Keratinocyte (primary cell): Measurements from ENCODE around the gene ABCC6. TPM values are rescaled to one million over a fixed set of nuclear protein-coding genes. Genes with fewer than 3 reads are reported as not detected.
"Not testable (repeated sequence)": the region's sequence is repeated elsewhere in the genome, so short reads cannot be mapped to it uniquely, and the experiment has no call there.

Source experiments
- DNase-seq: peaks from one replicate; pipeline ENCODE4 v3.0.0-alpha.2; 2011; ENCODE audit warnings: low read depth, missing footprints, low spot score
- FAIRE-seq: peaks from 2 replicates; lab custom pipeline; 2011; peaks lifted over from hg19 to GRCh38; lab: Jason Lieb, UNC
- H2AFZ ChIP-seq: 2 replicates; pipeline ENCODE4 v1.6.0; 2012; ENCODE audit warnings: low read length, control low read depth, inconsistent platforms; ENCODE audit not compliant: control insufficient read depth
- H3K27ac ChIP-seq: 2 replicates; pipeline ENCODE4 v1.5.1; 2011; ENCODE audit warnings: low read length; ENCODE audit not compliant: control insufficient read depth, insufficient read depth
- H3K27me3 ChIP-seq: 3 replicates; pipeline ENCODE4 v1.6.0; 2011; ENCODE audit warnings: low read length; ENCODE audit not compliant: control insufficient read depth, insufficient read depth; ENCODE audit errors: extremely low read depth
- H3K36me3 ChIP-seq, 2 experiments: 2 replicates in 1 of 2; 3 replicates in 1 of 2; pipeline ENCODE4 v1.5.1; 2011; ENCODE audit warnings: low read length in 2 of 2, mild to moderate bottlenecking in 1 of 2; ENCODE audit not compliant: control insufficient read depth in 2 of 2, insufficient read depth in 2 of 2; ENCODE audit errors: extremely low read depth in 1 of 2
- H3K4me1 ChIP-seq: 3 replicates; pipeline ENCODE4 v1.5.1; 2011; ENCODE audit warnings: low read length; ENCODE audit not compliant: control insufficient read depth, insufficient read depth; ENCODE audit errors: extremely low read depth
- H3K4me2 ChIP-seq: 3 replicates; pipeline ENCODE4 v1.6.0; 2011; ENCODE audit warnings: low read depth, low read length; ENCODE audit not compliant: control insufficient read depth, insufficient read depth; ENCODE audit errors: extremely low read depth
- H3K4me3 ChIP-seq, 3 experiments: fragments of 200-600 bp in 1 of 3; sonication (generic) in 1 of 3; 2 replicates in 2 of 3; 3 replicates in 1 of 3; pipeline ENCODE4 v1.5.1; 2011 to 2016; ENCODE audit warnings: low read length in 3 of 3, mild to moderate bottlenecking in 3 of 3, control low read depth in 2 of 3, inconsistent platforms in 1 of 3, low read depth in 1 of 3, mixed read lengths in 1 of 3, mixed run types in 1 of 3, moderate library complexity in 1 of 3; ENCODE audit not compliant: control insufficient read depth in 2 of 3, insufficient read depth in 2 of 3; ENCODE audit errors: extremely low read depth in 1 of 3
- H3K79me2 ChIP-seq: 2 replicates; pipeline ENCODE4 v1.6.0; 2012; ENCODE audit warnings: low read length; ENCODE audit not compliant: control insufficient read depth, insufficient read depth
- H3K9ac ChIP-seq: 3 replicates; pipeline ENCODE4 v1.6.0; 2011; ENCODE audit warnings: low read length; ENCODE audit not compliant: control insufficient read depth, insufficient read depth; ENCODE audit errors: extremely low read depth
- H3K9me1 ChIP-seq: 3 replicates; pipeline ENCODE4 v1.6.0; 2011; ENCODE audit warnings: low read length; ENCODE audit not compliant: control insufficient read depth, insufficient read depth; ENCODE audit errors: extremely low read depth
- H3K9me3 ChIP-seq: 2 replicates; pipeline ENCODE4 v1.5.1; 2012; ENCODE audit warnings: low read depth, low read length; ENCODE audit not compliant: control insufficient read depth
- H4K20me1 ChIP-seq: 3 replicates; pipeline ENCODE4 v1.6.0; 2011; ENCODE audit warnings: low read length; ENCODE audit not compliant: control insufficient read depth, insufficient read depth; ENCODE audit errors: extremely low read depth
- EZH2 ChIP-seq: IDR thresholded peaks from one replicate; pipeline ENCODE4 v1.6.1; 2012; ENCODE audit warnings: inconsistent platforms, mild to moderate bottlenecking, low read length, moderate library complexity
- dilution Hi-C: fragments of 300-500 bp; cut with MboI; formaldehyde crosslinking; loops from one replicate; pipeline ENCODE4 v1.7.0; 2020; ENCODE audit warnings: low sequenced_read_pairs; ENCODE audit not compliant: extremely low pct_ligation_motif_present
- polyA plus RNA-seq, 5 experiments: library from polyadenylated mRNA; depleted of rRNA in 3 of 5; stranded (reverse) in 3 of 5; stranded (forward) in 1 of 5; unstranded in 1 of 5; fragments of >200 nt; gene quantifications; 1 replicate in 1 of 5; 2 replicates in 3 of 5; 3 replicates in 1 of 5; pipeline versions ENCODE4 v1.2.1 to v1.2.3, GENCODE V29; 2011 to 2012; ENCODE audit warnings: missing spikeins in 2 of 5, low read depth in 1 of 5, low replicate concordance in 1 of 5
- TF ChIP-seq, protein P1 (sequence below), 3 experiments: IDR thresholded peaks in 1 of 3; conservative IDR thresholded peaks in 1 of 3; optimal IDR thresholded peaks in 1 of 3; 2 replicates in 2 of 3; 3 replicates in 1 of 3; pipeline versions ENCODE3 to v1.5.1; 2011; ENCODE audit warnings: low read length in 3 of 3, mild to moderate bottlenecking in 3 of 3, moderate library complexity in 2 of 3, control low read depth in 1 of 3, inconsistent platforms in 1 of 3; ENCODE audit not compliant: insufficient read depth in 2 of 3; ENCODE audit errors: extremely low read depth in 1 of 3

ABCC6 gene
- polyA plus RNA-seq, 1 donor (not counting 4 experiments of a cell fraction or from before 2014, with no cell fraction given), result not detected

DNA sequence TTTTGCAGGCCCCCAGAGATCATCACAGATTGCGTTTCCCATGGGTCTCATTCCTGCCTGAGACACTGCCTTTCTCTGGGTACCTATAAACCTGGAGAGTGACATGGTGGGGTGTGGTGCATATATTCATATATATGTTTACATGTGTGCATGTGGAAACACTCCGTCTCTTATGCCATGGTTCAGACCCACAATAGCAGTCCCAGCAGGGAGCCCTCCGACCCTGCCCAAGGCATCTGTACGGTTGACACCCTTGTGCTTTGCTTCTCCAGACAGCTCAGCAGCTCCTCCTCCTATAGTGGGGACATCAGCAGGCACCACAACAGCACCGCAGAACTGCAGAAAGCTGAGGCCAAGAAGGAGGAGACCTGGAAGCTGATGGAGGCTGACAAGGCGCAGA lies 116.8 kb downstream of the ABCC6 start:
- H3K27ac ChIP-seq, result no peak overlapping the region
- no peaks in the 10 kb centered on the region for H3K79me2 ChIP-seq
- H3K27me3 ChIP-seq, result no peaks in the 10 kb centered on the region
- H3K9ac ChIP-seq, result no peak overlapping the region
- no peaks in the 10 kb centered on the region for H3K9me3 ChIP-seq
- H3K4me3 ChIP-seq, result no peak overlapping the region
- no peaks in the 10 kb centered on the region for H3K9me1 ChIP-seq
- H3K4me1 ChIP-seq, result no peaks in the 10 kb centered on the region
- FAIRE-seq, result no peak
- no peak overlapping the region for H3K4me2 ChIP-seq
- peaks cover 2% of the 10 kb centered on the region for H4K20me1 ChIP-seq
- no peak for DNase-seq
- dilution Hi-C loops, result no loop called here
- H2AFZ ChIP-seq, result no peak overlapping the region
- H3K36me3 ChIP-seq, result peaks cover 25 to 26% of the 10 kb centered on the region in 2 experiments
- TF ChIP-seq, protein P1, sequence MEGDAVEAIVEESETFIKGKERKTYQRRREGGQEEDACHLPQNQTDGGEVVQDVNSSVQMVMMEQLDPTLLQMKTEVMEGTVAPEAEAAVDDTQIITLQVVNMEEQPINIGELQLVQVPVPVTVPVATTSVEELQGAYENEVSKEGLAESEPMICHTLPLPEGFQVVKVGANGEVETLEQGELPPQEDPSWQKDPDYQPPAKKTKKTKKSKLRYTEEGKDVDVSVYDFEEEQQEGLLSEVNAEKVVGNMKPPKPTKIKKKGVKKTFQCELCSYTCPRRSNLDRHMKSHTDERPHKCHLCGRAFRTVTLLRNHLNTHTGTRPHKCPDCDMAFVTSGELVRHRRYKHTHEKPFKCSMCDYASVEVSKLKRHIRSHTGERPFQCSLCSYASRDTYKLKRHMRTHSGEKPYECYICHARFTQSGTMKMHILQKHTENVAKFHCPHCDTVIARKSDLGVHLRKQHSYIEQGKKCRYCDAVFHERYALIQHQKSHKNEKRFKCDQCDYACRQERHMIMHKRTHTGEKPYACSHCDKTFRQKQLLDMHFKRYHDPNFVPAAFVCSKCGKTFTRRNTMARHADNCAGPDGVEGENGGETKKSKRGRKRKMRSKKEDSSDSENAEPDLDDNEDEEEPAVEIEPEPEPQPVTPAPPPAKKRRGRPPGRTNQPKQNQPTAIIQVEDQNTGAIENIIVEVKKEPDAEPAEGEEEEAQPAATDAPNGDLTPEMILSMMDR (optimal IDR thresholded peaks at IDR 0.05 in 1 of 3, IDR thresholded peaks at IDR 0.05 in 1 of 3, conservative IDR thresholded peaks at IDR 0.05 in 1 of 3; ENCODE audit: extremely low read depth in 1 of 3, insufficient read depth in 2 of 3, low read length in 3 of 3), result no peak
- TF ChIP-seq EZH2, result no peak

- no peaks in the 10 kb centered on the region for H3K9me1 ChIP-seq
- H3K79me2 ChIP-seq, result no peaks in the 10 kb centered on the region
- H3K9me3 ChIP-seq, result no peaks in the 10 kb centered on the region
- TF ChIP-seq, protein P1 (optimal IDR thresholded peaks at IDR 0.05 in 1 of 3, IDR thresholded peaks at IDR 0.05 in 1 of 3, conservative IDR thresholded peaks at IDR 0.05 in 1 of 3; ENCODE audit: extremely low read depth in 1 of 3, insufficient read depth in 2 of 3, low read length in 3 of 3), result no peak
- no peak for TF ChIP-seq EZH2
- FAIRE-seq (no peak), DNase-seq (no peak)
- H4K20me1 ChIP-seq, result peaks cover 2% of the 10 kb centered on the region
- dilution Hi-C loops, result no loop called here
- no peak overlapping the region for H2AFZ ChIP-seq
- H3K36me3 ChIP-seq, result peaks cover 22% of the 10 kb centered on the region in 2 experiments
- H3K27ac ChIP-seq, result no peak overlapping the region
- no peaks in the 10 kb centered on the region for H3K27me3 ChIP-seq
- no peaks in the 10 kb centered on the region for H3K4me1 ChIP-seq
- H3K4me3 ChIP-seq, result no peak overlapping the region
- no peak overlapping the region for H3K9ac ChIP-seq
- no peak overlapping the region for H3K4me2 ChIP-seq
These were observed 117.6 kb downstream of the ABCC6 start for GRCh38 chr16:16105646-16106045.

- peaks cover 23 to 26% of the 10 kb centered on the region in 2 experiments for H3K36me3 ChIP-seq
- not testable (repeated sequence) for H3K27ac ChIP-seq
These were observed 118.5 kb downstream of the ABCC6 start for GRCh38 chr16:16104804-16105141.

GRCh38 chr16:16104132-16104803 lies 119.0 kb downstream of the ABCC6 start:
- H3K9me3 ChIP-seq, result not testable (repeated sequence)

More at GRCh38 chr16:16104804-16105141, 118.5 kb downstream of the ABCC6 start:
- DNase-seq, dilution Hi-C loops, H2AFZ ChIP-seq, H3K9me3 ChIP-seq, H3K4me2 ChIP-seq, H4K20me1 ChIP-seq, H3K4me1 ChIP-seq, H3K27me3 ChIP-seq, H3K9ac ChIP-seq, FAIRE-seq, H3K4me3 ChIP-seq, H3K79me2 ChIP-seq, H3K9me1 ChIP-seq: not testable (repeated sequence)

More at GRCh38 chr16:16104132-16104803, 119.0 kb downstream of the ABCC6 start:
- peaks cover 23 to 26% of the 10 kb centered on the region in 2 experiments for H3K36me3 ChIP-seq
- H4K20me1 ChIP-seq, H3K9ac ChIP-seq, H3K79me2 ChIP-seq, dilution Hi-C loops, H3K9me1 ChIP-seq, DNase-seq, H3K4me2 ChIP-seq, H2AFZ ChIP-seq, H3K27ac ChIP-seq, H3K4me3 ChIP-seq, H3K27me3 ChIP-seq, FAIRE-seq, H3K4me1 ChIP-seq: not testable (repeated sequence)
